ENCODE results near the gene CDHR2.

DNA sequence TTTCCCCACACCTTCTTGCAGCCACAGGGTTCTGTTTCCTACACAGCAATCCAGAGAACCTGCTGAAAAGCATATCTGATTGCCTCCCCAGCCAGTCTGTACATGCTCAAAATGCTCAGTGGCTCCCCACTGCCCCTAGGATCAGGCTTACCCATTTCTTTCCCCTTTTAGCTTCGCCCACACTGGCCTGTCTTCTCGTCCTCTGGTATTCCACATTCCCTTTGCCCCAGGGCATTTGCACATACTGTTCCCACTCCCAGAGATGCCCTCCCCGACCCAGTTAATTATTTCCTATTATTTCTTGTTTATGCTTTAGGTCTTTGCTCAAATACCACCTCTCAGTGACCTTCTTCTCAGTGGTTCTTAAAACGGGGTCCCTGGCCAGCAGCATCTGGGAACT lies 91.5 kb downstream of the CDHR2 start:
- TF ChIP-seq, protein P1, sequence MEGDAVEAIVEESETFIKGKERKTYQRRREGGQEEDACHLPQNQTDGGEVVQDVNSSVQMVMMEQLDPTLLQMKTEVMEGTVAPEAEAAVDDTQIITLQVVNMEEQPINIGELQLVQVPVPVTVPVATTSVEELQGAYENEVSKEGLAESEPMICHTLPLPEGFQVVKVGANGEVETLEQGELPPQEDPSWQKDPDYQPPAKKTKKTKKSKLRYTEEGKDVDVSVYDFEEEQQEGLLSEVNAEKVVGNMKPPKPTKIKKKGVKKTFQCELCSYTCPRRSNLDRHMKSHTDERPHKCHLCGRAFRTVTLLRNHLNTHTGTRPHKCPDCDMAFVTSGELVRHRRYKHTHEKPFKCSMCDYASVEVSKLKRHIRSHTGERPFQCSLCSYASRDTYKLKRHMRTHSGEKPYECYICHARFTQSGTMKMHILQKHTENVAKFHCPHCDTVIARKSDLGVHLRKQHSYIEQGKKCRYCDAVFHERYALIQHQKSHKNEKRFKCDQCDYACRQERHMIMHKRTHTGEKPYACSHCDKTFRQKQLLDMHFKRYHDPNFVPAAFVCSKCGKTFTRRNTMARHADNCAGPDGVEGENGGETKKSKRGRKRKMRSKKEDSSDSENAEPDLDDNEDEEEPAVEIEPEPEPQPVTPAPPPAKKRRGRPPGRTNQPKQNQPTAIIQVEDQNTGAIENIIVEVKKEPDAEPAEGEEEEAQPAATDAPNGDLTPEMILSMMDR (IDR thresholded peaks at IDR 0.05; ENCODE audit: insufficient read depth, low read length), result no peak
- TF ChIP-seq, protein P2, sequence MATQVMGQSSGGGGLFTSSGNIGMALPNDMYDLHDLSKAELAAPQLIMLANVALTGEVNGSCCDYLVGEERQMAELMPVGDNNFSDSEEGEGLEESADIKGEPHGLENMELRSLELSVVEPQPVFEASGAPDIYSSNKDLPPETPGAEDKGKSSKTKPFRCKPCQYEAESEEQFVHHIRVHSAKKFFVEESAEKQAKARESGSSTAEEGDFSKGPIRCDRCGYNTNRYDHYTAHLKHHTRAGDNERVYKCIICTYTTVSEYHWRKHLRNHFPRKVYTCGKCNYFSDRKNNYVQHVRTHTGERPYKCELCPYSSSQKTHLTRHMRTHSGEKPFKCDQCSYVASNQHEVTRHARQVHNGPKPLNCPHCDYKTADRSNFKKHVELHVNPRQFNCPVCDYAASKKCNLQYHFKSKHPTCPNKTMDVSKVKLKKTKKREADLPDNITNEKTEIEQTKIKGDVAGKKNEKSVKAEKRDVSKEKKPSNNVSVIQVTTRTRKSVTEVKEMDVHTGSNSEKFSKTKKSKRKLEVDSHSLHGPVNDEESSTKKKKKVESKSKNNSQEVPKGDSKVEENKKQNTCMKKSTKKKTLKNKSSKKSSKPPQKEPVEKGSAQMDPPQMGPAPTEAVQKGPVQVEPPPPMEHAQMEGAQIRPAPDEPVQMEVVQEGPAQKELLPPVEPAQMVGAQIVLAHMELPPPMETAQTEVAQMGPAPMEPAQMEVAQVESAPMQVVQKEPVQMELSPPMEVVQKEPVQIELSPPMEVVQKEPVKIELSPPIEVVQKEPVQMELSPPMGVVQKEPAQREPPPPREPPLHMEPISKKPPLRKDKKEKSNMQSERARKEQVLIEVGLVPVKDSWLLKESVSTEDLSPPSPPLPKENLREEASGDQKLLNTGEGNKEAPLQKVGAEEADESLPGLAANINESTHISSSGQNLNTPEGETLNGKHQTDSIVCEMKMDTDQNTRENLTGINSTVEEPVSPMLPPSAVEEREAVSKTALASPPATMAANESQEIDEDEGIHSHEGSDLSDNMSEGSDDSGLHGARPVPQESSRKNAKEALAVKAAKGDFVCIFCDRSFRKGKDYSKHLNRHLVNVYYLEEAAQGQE (IDR thresholded peaks at IDR 0.05; ENCODE audit: insufficient replicate concordance, low read depth), result no peak
- TF ChIP-seq POLR2AphosphoS5 (IDR thresholded peaks at IDR 0.05; ENCODE audit: low read depth), result no peak
